Measurements from ENCODE around the gene MAMLD1. TPM values are rescaled to one million over a fixed set of nuclear protein-coding genes. Genes with fewer than 3 reads are reported as not detected.

Gene MAMLD1
- total and polyA plus RNA-seq, 2 experiments from 2014 or later: 2.1 to 2.4 TPM

DNA sequence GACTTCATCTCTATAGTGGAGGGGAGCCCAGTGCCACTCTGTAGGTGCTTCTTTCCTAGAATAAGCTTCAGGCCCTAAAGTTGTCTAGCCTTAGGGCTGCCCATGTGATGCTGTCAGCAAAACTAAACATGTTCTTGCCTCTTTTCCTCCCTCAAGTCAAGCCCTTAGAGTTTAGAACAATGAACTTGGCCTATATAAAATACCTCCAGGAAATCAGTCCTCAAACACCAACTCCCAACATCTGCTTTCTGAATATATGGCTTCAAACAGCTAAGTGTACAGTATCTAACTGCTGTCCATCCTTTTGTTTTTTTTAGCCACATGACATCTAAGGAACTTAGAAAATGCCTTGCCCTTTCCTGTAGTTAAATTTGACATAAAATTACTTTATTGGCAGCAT is 91.0 kb downstream of the MAMLD1 start:
- no peak for DNase-seq (ENCODE audit: low spot score)
- no peaks in the 10 kb centered on the region for H4K20me1 ChIP-seq (ENCODE audit: insufficient read depth, poor library complexity, severe bottlenecking)
- no peaks in the 10 kb centered on the region for H3K9me2 ChIP-seq (replicated peaks; ENCODE audit: insufficient read depth)
- no peaks in the 10 kb centered on the region for H3K9me3 ChIP-seq (ENCODE audit: low read depth)
- no peaks in the 10 kb centered on the region for H3K27me3 ChIP-seq
- no peak overlapping the region for H3K4me3 ChIP-seq
- no peaks in the 10 kb centered on the region for H3K79me2 ChIP-seq
- no peaks in the 10 kb centered on the region for H3K36me3 ChIP-seq (replicated peaks; ENCODE audit: insufficient read depth, low read depth)
- no peak for TF ChIP-seq EZH2 (IDR thresholded peaks at IDR 0.05; ENCODE audit: borderline replicate concordance)
- TF ChIP-seq EZH2phosphoT487 (IDR thresholded peaks at IDR 0.05; ENCODE audit: low read depth, severe bottlenecking, unreplicated experiment): no peak
- no peak for TF ChIP-seq CTCF (IDR thresholded peaks at IDR 0.05; ENCODE audit: poor library complexity)
- no peak overlapping the region for H3K27ac ChIP-seq
- no peak overlapping the region for H2AFZ ChIP-seq
- no peak overlapping the region for H3K4me2 ChIP-seq
- H3K4me1 ChIP-seq (ENCODE audit: insufficient read depth): no peaks in the 10 kb centered on the region

GRCh38 chrX:150454508-150455214 is 91.5 kb downstream of the MAMLD1 start:
- Histone ChIP-seq H2AFZ (no peak overlapping the region), H3K79me2 (no peaks in the 10 kb centered on the region), H3K4me3 (no peak overlapping the region), H3K4me2 (no peak overlapping the region), H3K36me3 (replicated peaks; ENCODE audit: insufficient read depth, low read depth) (no peaks in the 10 kb centered on the region), H3K9me3 (ENCODE audit: low read depth) (no peaks in the 10 kb centered on the region), H3K27ac (no peak overlapping the region), H3K4me1 (ENCODE audit: insufficient read depth) (no peaks in the 10 kb centered on the region), H4K20me1 (ENCODE audit: insufficient read depth, poor library complexity, severe bottlenecking) (no peaks in the 10 kb centered on the region), H3K9me2 (replicated peaks; ENCODE audit: insufficient read depth) (no peaks in the 10 kb centered on the region), H3K27me3 (no peaks in the 10 kb centered on the region)
- TF ChIP-seq CTCF (IDR thresholded peaks at IDR 0.05; ENCODE audit: poor library complexity) (no peak), EZH2 (IDR thresholded peaks at IDR 0.05; ENCODE audit: borderline replicate concordance) (no peak), EZH2phosphoT487 (IDR thresholded peaks at IDR 0.05; ENCODE audit: low read depth, severe bottlenecking, unreplicated experiment) (no peak)
- WGBS (ENCODE audit: low lambda C conversion rate, missing lambda C conversion rate): 66% methylated on average over 5 of the region's 5 CpGs
- DNase-seq (ENCODE audit: low spot score): no peak

DNA sequence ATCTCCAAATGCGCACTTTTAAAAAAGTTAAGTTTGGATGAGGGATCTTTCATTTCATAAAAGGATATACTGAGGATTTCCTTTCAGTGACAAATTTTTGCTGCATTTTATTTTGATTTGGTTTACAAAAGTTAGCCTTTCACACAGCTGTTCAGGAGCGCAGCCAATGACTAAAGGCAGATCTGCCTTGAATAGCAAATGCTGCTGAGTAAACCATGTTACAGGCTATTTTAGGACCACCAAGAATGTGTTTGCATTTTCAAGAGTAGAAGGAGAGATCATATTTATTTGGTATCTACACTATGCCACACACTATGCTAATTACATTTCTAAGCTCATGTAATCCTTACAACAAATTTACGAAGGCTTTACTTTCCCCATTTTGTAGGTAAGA is 92.1 kb downstream of the MAMLD1 start:
- H3K9me3 ChIP-seq (ENCODE audit: low read depth): no peaks in the 10 kb centered on the region
- H3K27me3 ChIP-seq: no peaks in the 10 kb centered on the region
- H3K4me3 ChIP-seq: no peak overlapping the region
- TF ChIP-seq EZH2 (IDR thresholded peaks at IDR 0.05; ENCODE audit: borderline replicate concordance): no peak
- no peak for TF ChIP-seq CTCF (IDR thresholded peaks at IDR 0.05; ENCODE audit: poor library complexity)
- no peak for TF ChIP-seq EZH2phosphoT487 (IDR thresholded peaks at IDR 0.05; ENCODE audit: low read depth, severe bottlenecking, unreplicated experiment)
- H3K9me2 ChIP-seq (replicated peaks; ENCODE audit: insufficient read depth): no peaks in the 10 kb centered on the region
- no peaks in the 10 kb centered on the region for H4K20me1 ChIP-seq (ENCODE audit: insufficient read depth, poor library complexity, severe bottlenecking)
- WGBS (ENCODE audit: low lambda C conversion rate, missing lambda C conversion rate): 82% methylated on average over 3 of the region's 3 CpGs
- no peaks in the 10 kb centered on the region for H3K4me1 ChIP-seq (ENCODE audit: insufficient read depth)
- no peaks in the 10 kb centered on the region for H3K79me2 ChIP-seq
- H3K27ac ChIP-seq: no peak overlapping the region
- H2AFZ ChIP-seq: no peak overlapping the region
- H3K36me3 ChIP-seq (replicated peaks; ENCODE audit: insufficient read depth, low read depth): no peaks in the 10 kb centered on the region
- H3K4me2 ChIP-seq: no peak overlapping the region
- DNase-seq (ENCODE audit: low spot score): no peak
